ENCODE data around the gene WBP1.

The WBP1 gene

DNA sequence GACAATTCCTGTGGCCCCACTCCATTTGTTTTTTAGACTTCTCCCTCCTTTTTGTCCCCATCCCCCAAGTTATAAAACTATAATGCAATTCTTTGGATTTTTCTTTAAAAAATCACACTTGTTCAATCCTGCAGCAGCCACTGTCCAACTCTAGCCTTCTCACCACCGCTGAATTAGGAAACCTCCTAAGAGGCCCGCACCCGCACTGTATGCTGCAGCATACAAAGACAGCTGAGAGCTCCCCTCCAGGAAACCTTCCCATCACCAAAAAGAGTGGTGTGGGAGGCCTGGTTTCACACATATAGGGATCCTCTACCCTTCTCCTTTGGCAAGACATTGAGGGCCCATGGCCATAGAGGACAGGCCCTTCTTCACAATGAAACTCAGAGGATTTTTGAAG, 46.4 kb downstream of the WBP1 start:
- DNase-seq = no peak

DNA sequence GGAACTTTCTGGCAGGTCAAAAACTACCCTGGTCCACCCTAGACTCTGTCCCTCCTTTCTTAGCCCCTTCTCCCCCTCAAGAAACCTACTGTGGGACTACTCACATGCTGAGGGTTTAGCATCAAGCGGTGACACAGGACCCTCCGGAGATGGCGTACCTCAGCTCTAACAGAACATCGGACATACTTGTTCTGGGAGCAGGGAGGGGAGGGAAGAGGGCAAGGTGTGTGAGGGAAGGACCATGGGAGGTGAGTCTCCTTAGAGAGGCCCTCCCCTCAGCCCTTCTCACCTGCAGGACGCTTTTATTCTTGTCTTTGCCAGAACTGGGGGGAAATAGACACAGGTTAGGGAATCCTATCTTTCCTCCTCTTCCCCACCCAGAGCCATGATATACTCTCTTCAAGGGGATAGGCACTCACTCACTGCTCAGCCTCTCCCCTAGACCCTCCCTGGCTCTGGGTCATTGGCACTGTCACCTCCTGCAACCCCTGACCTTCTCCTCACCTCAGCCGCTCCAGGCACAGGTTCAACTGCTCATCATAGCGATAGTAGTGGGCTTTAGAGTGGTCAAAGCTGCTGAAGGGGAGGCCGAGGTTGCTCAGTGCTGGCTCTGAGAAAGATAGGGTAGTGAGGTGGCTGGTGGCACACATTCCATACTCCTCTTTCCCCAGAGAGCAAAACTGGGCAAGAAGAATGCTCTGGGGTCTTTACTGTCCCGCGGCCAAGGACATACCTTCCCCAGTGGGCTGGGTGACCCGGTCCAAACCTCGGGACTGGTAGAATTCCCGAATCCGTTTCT, 47.4 kb downstream of the WBP1 start:
- DNase-seq = no peak

GRCh38 chr2:74507145-74507925, 49.1 kb downstream of the WBP1 start, which contains the start of gene PCGF1:
Gene PCGF1 (minus strand): TSS chr2:74507695. CDS start chr2:74507668, 27 bp downstream.
- DNase-seq = peak; percentile 98

GRCh38 chr2:74507926-74508520, 49.8 kb downstream of the WBP1 start:
- no peak for DNase-seq

- DNase-seq = no peak
These were observed 52.0 kb downstream of the WBP1 start for GRCh38 chr2:74510272-74510671.

Data from DMS153 (cell line).